Breast epithelium (tissue), 4 donors: Measurements from ENCODE around the gene TMEM170A. TPM values are rescaled to one million over a fixed set of nuclear protein-coding genes. Genes with fewer than 3 reads are reported as not detected.

ENCODE experiments used
- DNase-seq, 2 donors: peaks; one replicate each; pipeline ENCODE4 v3.0.0-alpha.2; 2019; ENCODE audit warnings: low spot score in 2 of 2
- H3K27ac ChIP-seq, 2 donors: fragments of 200-600 bp; sonication (generic) in 1 of 2; one replicate each; pipeline ENCODE4 v1.5.1; 2016 to 2019; ENCODE audit warnings: mild to moderate bottlenecking in 1 of 2
- H3K27me3 ChIP-seq, 2 donors: fragments of 200-600 bp; sonication (generic) in 1 of 2; one replicate each; pipeline versions ENCODE4 v1.5.1 to v1.6.0; 2017 to 2019; ENCODE audit warnings: control low read depth in 1 of 2, mild to moderate bottlenecking in 1 of 2
- H3K36me3 ChIP-seq: fragments of 200-600 bp; one replicate; pipeline ENCODE4 v1.5.1; 2019
- H3K4me1 ChIP-seq, 2 donors: fragments of 200-600 bp; sonication (generic); one replicate each; pipeline ENCODE4 v1.5.1; 2016 to 2019; ENCODE audit warnings: control low read depth in 1 of 2
- H3K4me3 ChIP-seq, 3 donors: fragments of 200-600 bp; sonication (generic); 1 replicate in 2 of 3; 2 replicates in 1 of 3; pipeline ENCODE4 v1.5.1; 2016 to 2019; ENCODE audit warnings: mild to moderate bottlenecking in 3 of 3, moderate library complexity in 2 of 3
- H3K9me3 ChIP-seq, 2 donors: fragments of 200-600 bp; sonication (generic) in 1 of 2; one replicate each; pipeline ENCODE4 v1.5.1; 2016 to 2019; ENCODE audit warnings: control low read depth in 1 of 2
- POLR2A ChIP-seq: fragments of 450-650 bp; IDR thresholded peaks from one replicate; pipeline ENCODE4 v1.6.1; 2016; ENCODE audit warnings: antibody characterized with exemption, mild to moderate bottlenecking, moderate library complexity
- POLR2AphosphoS5 ChIP-seq, 3 donors: sonication (generic); formaldehyde crosslinking; IDR thresholded peaks; one replicate each; pipeline ENCODE4 v1.6.1; 2017; ENCODE audit warnings: antibody characterized with exemption in 3 of 3
- intact Hi-C: fragments of 100-400 bp; cut with DNase I; formaldehyde crosslinking; loops from one replicate; pipeline ENCODE4 v1.15.1; 2023; ENCODE audit warnings: low total_unique reads
- total RNA-seq, 3 donors: library from RNA; depleted of rRNA; stranded (reverse); fragments of >200 nt; gene quantifications; one replicate each; pipeline ENCODE4 v1.1.0, GENCODE V29; 2016
- TF ChIP-seq, protein P1 (sequence below), 3 donors: fragments of 450-650 bp; IDR thresholded peaks; one replicate each; pipeline ENCODE4 v1.5.1; 2016 to 2017; ENCODE audit warnings: antibody characterized with exemption in 3 of 3, mild to moderate bottlenecking in 3 of 3, moderate library complexity in 3 of 3

The TMEM170A gene
- total RNA-seq, 3 donors from 2014 or later, result 12.8 to 36.3 (median 22.0) TPM

DNA sequence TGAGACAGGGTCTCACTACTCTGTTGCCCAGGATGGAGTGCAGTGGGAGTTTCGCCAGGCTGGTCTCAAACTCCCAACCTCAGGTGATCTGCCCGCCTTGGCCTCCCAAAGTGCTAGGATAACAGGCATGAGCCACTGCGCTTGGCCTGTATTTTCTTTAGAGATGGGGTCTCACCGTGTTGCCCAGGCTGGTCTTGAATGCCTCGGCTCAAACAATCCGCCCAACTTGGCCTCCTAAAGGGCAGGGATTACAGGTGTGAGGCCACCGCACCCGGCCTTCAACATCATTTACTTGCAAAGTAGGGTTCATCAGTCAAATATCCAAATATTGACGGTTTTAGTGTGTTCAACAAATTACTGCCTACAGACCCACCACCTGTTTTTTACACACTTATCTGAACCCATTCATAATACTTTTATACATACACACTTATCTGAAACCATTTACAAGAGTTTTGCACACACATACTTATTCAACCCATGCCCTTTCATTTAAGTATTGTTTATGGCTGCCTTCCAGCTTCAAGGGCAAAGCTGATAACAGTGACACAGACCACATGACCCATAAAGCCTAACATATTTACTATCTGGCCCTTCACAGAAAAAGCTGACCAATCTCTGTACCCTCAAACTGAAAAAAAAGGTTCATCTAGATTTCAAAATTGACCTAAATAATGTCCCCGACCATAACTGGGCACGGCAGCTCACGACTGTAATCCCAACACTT is 11.9 kb downstream of the TMEM170A start:
- TF ChIP-seq, protein P1, sequence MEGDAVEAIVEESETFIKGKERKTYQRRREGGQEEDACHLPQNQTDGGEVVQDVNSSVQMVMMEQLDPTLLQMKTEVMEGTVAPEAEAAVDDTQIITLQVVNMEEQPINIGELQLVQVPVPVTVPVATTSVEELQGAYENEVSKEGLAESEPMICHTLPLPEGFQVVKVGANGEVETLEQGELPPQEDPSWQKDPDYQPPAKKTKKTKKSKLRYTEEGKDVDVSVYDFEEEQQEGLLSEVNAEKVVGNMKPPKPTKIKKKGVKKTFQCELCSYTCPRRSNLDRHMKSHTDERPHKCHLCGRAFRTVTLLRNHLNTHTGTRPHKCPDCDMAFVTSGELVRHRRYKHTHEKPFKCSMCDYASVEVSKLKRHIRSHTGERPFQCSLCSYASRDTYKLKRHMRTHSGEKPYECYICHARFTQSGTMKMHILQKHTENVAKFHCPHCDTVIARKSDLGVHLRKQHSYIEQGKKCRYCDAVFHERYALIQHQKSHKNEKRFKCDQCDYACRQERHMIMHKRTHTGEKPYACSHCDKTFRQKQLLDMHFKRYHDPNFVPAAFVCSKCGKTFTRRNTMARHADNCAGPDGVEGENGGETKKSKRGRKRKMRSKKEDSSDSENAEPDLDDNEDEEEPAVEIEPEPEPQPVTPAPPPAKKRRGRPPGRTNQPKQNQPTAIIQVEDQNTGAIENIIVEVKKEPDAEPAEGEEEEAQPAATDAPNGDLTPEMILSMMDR (IDR thresholded peaks at IDR 0.05), result no peak
- TF ChIP-seq POLR2A (no peak), POLR2AphosphoS5 (IDR thresholded peaks at IDR 0.05) (no peak)
- Histone ChIP-seq H3K36me3 (no peaks in the 10 kb centered on the region), H3K27me3 (no peaks in the 10 kb centered on the region), H3K9me3 (no peaks in the 10 kb centered on the region), H3K4me1 (no peaks in the 10 kb centered on the region), H3K27ac (no peak overlapping the region), H3K4me3 (no peak overlapping the region)
- intact Hi-C loops, result no loop called here
- DNase-seq, result no peak

DNA sequence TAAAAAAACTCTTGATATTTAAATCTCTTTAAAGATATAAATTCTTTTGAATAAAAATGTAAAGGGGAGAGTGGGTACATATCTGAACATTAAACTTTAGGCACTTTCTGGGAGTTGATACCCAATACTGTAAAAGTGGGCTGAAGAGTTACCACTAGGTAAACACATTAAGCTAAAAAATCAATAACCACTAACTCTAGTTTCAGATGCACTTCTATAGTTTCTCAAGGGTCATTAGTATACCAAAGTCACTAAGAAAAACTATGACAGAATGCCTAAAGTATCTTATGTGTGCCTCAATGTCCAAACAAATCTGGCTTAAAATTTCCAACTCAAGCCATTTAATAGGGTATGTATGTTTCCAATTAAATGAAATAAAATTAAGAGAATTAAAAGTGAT is 18.1 kb downstream of the TMEM170A start:
- Histone ChIP-seq H3K9me3 (no peaks in the 10 kb centered on the region), H3K27ac (no peak overlapping the region), H3K27me3 (no peaks in the 10 kb centered on the region), H3K4me3 (no peak overlapping the region), H3K4me1 (no peaks in the 10 kb centered on the region), H3K36me3 (no peaks in the 10 kb centered on the region)
- TF ChIP-seq POLR2AphosphoS5 (IDR thresholded peaks at IDR 0.05), result no peak
- TF ChIP-seq POLR2A, result no peak
- TF ChIP-seq, protein P1 (IDR thresholded peaks at IDR 0.05), result no peak
- intact Hi-C loops, result no loop called here
- no peak for DNase-seq

DNA sequence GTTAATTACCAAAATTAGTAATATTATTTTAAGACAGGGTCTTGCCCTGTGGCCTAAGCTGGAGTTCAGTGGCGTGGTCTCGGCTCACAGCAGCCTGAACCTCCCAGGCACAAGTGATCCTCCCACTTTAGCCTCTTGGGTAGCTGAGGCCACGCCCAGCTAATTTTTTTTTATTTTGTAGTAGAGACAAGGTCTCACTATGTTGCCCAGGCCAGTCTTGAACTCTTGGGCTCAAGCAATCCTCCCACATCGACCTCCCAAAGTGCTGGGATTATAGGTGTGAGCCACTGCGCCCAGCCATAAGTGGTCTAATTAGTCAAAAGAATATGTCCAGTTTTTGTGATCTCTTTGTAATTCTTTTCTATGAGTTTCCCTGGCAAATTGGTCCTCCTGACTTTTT is 19.2 kb downstream of the TMEM170A start:
- Histone ChIP-seq H3K9me3 (no peaks in the 10 kb centered on the region), H3K4me1 (no peaks in the 10 kb centered on the region), H3K27me3 (no peaks in the 10 kb centered on the region), H3K36me3 (no peaks in the 10 kb centered on the region), H3K4me3 (no peak overlapping the region), H3K27ac (no peak overlapping the region)
- no peak for DNase-seq
- TF ChIP-seq, protein P1 (IDR thresholded peaks at IDR 0.05), result no peak
- no peak for TF ChIP-seq POLR2AphosphoS5 (IDR thresholded peaks at IDR 0.05)
- no peak for TF ChIP-seq POLR2A
- intact Hi-C loops, result no loop called here

DNA sequence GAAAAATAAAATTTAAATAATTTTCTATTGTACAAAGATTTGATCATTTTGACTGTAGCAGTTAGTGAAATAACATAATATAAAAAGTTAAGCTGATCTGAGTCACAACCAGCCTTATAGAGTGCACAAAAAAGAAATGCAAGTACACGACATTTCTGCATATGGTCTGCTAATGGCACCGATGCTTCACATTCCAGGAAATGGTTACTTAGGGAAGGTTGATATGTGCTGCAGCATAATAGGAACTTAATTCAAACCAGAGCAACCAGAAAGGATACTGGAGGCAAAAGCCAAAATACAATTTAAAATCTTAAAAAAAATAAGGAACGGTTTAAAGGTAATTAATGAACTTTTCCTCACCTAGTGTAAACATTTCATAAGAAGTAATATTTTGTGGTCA is 21.2 kb downstream of the TMEM170A start:
- intact Hi-C loops, result no loop called here
- no peaks in the 10 kb centered on the region for H3K36me3 ChIP-seq
- no peak for DNase-seq
- H3K4me3 ChIP-seq, result no peak overlapping the region
- H3K27ac ChIP-seq, result no peak overlapping the region
- H3K27me3 ChIP-seq, result no peaks in the 10 kb centered on the region
- no peak for TF ChIP-seq POLR2A
- no peak for TF ChIP-seq POLR2AphosphoS5 (IDR thresholded peaks at IDR 0.05)
- TF ChIP-seq, protein P1 (IDR thresholded peaks at IDR 0.05), result no peak
- no peaks in the 10 kb centered on the region for H3K9me3 ChIP-seq
- no peaks in the 10 kb centered on the region for H3K4me1 ChIP-seq

DNA sequence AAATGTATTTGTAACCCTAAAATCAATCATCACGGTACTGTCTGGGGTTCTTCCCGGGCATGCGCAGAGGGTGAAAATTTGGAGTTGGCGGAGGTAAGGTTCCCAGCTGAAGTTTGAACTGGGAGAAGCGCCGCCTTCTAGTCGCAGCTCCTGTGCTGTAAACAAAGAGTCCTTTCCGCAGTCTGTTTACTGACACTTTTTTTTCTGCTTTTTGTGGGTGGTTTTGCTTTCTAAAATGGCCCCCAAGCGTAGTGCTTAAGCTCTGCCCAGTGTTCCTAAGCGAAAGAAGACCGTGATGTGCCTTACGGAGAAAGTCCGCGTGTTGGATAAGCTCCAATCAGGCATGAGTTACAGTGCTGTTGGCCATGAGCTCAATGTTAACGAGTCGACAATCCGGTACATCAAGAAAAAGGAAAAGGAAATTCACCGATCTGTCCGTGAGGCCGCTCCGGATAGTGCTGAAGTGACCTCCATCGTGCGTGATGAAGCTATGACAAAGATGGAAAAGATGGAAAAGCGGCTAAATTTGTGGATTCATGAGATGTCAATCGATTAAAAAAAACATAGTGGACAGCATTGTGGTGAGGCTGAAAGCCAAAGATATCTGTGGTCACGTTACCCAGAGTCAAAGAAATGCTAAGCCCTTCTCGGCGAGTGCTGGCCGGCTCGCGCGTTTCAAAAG is 30.6 kb downstream of the TMEM170A start:
- intact Hi-C loops, result loop anchor here (2.0 kb wide), 1 partner anchor 53 kb away; no protein-coding TSS in a partner anchor
- Histone ChIP-seq H3K27ac (peak overlapping the region; percentile 96 to 99), H3K4me1 (no peaks in the 10 kb centered on the region), H3K36me3 (no peaks in the 10 kb centered on the region), H3K9me3 (no peaks in the 10 kb centered on the region), H3K4me3 (peak overlapping the region; percentile 71 to 99 (median 88)), H3K27me3 (no peaks in the 10 kb centered on the region)
- DNase-seq, result peak; percentile 62 to 79
- TF ChIP-seq, protein P1 (IDR thresholded peaks at IDR 0.05), result no peak
- TF ChIP-seq POLR2A (peak; percentile 27), POLR2AphosphoS5 (IDR thresholded peaks at IDR 0.05) (peak; percentile 46 to 66 (median 57))
